ENCODE measurements around the gene SLC25A23. TPM values are rescaled to one million over a fixed set of nuclear protein-coding genes. Genes with fewer than 3 reads are reported as not detected.

The SLC25A23 gene
- total and polyA plus RNA-seq, 2 experiments from 2014 or later: 25.7 to 96.4 TPM

GRCh38 chr19:6466526-6467248 is 7.1 kb upstream of the SLC25A23 start (continued):
- no peak for TF ChIP-seq ZNF331 (CRISPR knock-in tag; IDR thresholded peaks at IDR 0.05; ENCODE audit: low read depth)
- no peak for TF ChIP-seq NANOG (IDR thresholded peaks at IDR 0.05; ENCODE audit: borderline replicate concordance)
- TF ChIP-seq CREB1 (CRISPR knock-in tag; IDR thresholded peaks at IDR 0.05; ENCODE audit: low read depth): no peak
- no peak for TF ChIP-seq REST (IDR thresholded peaks at IDR 0.05; ENCODE audit: unreplicated experiment)
- TF ChIP-seq CTCF (conservative IDR thresholded peaks at IDR 0.05; ENCODE audit: low read depth in 2 of 2): no peak
- TF ChIP-seq ZNF114 (CRISPR knock-in tag; IDR thresholded peaks at IDR 0.05): no peak
- no peak for TF ChIP-seq STAT1 (IDR thresholded peaks at IDR 0.05; ENCODE audit: unreplicated experiment)

GRCh38 chr19:6465663-6466062 is 6.1 kb upstream of the SLC25A23 start:
- ATAC-seq: no peak
- H3K27me3 ChIP-seq (ENCODE audit: insufficient read depth): peaks cover 5% of the 10 kb centered on the region; the same call in 1 of the 2 replicates

More at GRCh38 chr19:6465663-6466062, 6.1 kb upstream of the SLC25A23 start:
- H3K4me1 ChIP-seq (ENCODE audit: insufficient read depth): 0 out of 2 replicates have a peak, but pooled peaks cover 6% of the 10 kb centered on the region
- H3K27ac Mint-ChIP-seq: no peak overlapping the region
- no peak overlapping the region for H3K27ac ChIP-seq (ENCODE audit: low read depth)
- no peak for DNase-seq (ENCODE audit: low spot score)
- peaks cover 11% of the 10 kb centered on the region; the same call in 2 of the 3 replicates for H3K4me1 Mint-ChIP-seq
- H3K79me2 ChIP-seq (replicated peaks; ENCODE audit: insufficient read depth): peaks cover 6% of the 10 kb centered on the region; the same call in 1 of the 2 replicates
- H3K27me3 Mint-ChIP-seq (ENCODE audit: insufficient read depth, low read depth, poor library complexity): peaks cover 16% of the 10 kb centered on the region
- peaks cover 19% of the 10 kb centered on the region for H3K36me3 Mint-ChIP-seq (ENCODE audit: low read depth)
- no peak for TF ChIP-seq ZNF462 (CRISPR knock-in tag; IDR thresholded peaks at IDR 0.05)
- no peak for TF ChIP-seq EZH2 (IDR thresholded peaks at IDR 0.05; ENCODE audit: low read depth, unreplicated experiment)
- TF ChIP-seq CTCF (conservative IDR thresholded peaks at IDR 0.05; ENCODE audit: low read depth in 2 of 2): no peak
- no peak for TF ChIP-seq POLR2AphosphoS5 (IDR thresholded peaks at IDR 0.05; ENCODE audit: low read depth)
- TF ChIP-seq EZH2phosphoT487 (IDR thresholded peaks at IDR 0.05; ENCODE audit: unreplicated experiment): no peak
- no peaks in the 10 kb centered on the region for H3F3A ChIP-seq (replicated peaks; ENCODE audit: low read depth)
- H4K20me1 ChIP-seq (replicated peaks; ENCODE audit: insufficient read depth): no peaks in the 10 kb centered on the region
- H2AFZ ChIP-seq: no peak overlapping the region
- no peaks in the 10 kb centered on the region for H3K36me3 ChIP-seq (ENCODE audit: insufficient read depth)
- H3K4me3 Mint-ChIP-seq: peak overlapping the region; percentile 83
- H3K9me3 Mint-ChIP-seq: no peaks in the 10 kb centered on the region
- H3K4me3 ChIP-seq: no peak overlapping the region
- no peak overlapping the region for H3K4me2 ChIP-seq
- H3K9me2 ChIP-seq (ENCODE audit: insufficient read depth): no peaks in the 10 kb centered on the region
